Fibroblast of mammary gland (primary cell): ENCODE data around the gene CHMP2B.
"Not testable (repeated sequence)": the region's sequence is repeated elsewhere in the genome, so short reads cannot be mapped to it uniquely, and the experiment has no call there.

ENCODE experiments used
- DNase-seq: peaks from one replicate; pipeline ENCODE4 v3.0.0-alpha.2; 2010; ENCODE audit warnings: low read depth
- H3K4me3 ChIP-seq: 2 replicates; pipeline ENCODE4 v1.5.1; 2011; ENCODE audit warnings: low read depth, mild to moderate bottlenecking, low read length, moderate library complexity; ENCODE audit not compliant: control insufficient read depth
- CTCF ChIP-seq: conservative IDR thresholded peaks from 2 replicates; pipeline ENCODE4 v1.5.1; 2011; ENCODE audit warnings: low read depth, low read length, inconsistent platforms; ENCODE audit not compliant: control insufficient read depth, insufficient read depth

The CHMP2B gene

DNA sequence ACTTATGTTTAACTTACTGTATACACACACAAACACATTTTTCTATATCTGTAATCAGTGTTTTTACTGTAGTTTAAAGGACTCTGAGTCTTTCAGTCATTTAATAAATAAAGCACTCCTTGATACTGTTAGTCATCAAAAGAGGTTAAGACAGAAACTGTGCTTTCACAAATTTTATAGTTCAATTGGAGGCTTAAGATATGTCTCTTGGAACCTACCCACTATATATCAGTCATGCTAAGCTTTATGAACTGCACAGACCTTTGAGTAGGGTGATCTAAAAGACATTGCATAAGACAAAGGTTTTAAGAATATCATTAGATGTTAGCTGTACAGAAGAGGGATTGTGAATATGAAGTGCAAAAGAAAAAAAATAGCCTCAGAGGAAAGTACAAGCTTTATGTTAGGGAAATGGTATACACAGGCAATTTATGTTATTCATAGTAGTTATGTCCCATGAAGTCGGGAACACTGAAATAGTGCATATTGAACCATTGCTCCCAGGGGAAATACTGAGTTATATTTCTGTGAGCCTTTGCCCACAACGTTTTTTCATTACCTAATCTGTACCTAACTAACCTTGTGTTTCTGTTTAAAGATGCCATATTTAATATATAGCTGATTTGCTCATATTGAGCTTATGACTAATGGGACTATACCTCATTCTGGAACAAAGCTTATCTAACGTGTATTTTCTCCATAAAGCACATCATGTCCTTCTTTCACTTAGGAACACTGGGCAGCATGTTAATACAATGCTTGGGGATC lies 19.7 kb downstream of the CHMP2B start:
- H3K4me3 ChIP-seq = no peak overlapping the region
- DNase-seq = peak; percentile 17
- TF ChIP-seq CTCF = no peak

- DNase-seq = peak; percentile 37
- H3K4me3 ChIP-seq = no peak overlapping the region
- no peak for TF ChIP-seq CTCF
Observed at GRCh38 chr3:87247430-87247773, 20.3 kb downstream of the CHMP2B start.

DNA sequence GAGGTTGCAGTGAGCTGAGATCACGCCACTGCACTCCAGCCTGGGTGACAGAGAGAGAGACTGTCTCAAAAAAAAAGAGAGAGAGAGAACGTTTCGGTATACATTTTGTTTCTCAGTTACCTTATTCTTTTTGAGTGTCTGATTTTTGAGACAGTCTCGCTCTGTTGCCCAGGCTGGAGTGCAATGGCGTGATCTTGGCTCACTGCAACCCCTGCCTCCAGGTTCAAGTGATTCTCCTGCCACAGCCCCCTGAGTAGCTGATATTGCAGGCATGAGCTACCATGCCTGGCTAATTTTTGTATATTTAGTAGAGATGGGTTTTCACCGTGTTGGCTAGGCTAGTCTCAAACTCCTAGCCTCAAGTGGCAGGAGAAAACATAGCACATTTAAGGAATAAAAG lies 21.1 kb downstream of the CHMP2B start:
- not testable (repeated sequence) for DNase-seq, H3K4me3 ChIP-seq

DNA sequence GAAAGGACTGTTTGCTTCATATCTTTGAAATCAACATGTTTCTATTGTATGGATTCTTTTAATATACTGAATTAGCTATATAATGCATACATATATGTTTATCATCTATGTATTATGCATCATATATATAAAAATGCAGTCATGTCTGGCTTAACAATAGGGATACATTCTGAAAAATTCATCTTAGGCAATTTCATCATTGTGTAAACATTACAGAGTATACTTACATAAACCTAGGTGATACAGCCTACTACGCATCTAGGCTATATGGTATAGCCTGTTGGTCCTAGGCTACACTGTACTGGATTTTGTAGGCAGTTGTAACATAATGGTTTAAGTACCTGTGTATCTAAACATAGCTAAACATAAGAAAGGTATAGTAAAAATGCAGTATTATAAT lies 21.7 kb downstream of the CHMP2B start:
- H3K4me3 ChIP-seq = no peak overlapping the region
- DNase-seq = no peak
- TF ChIP-seq CTCF = no peak

DNA sequence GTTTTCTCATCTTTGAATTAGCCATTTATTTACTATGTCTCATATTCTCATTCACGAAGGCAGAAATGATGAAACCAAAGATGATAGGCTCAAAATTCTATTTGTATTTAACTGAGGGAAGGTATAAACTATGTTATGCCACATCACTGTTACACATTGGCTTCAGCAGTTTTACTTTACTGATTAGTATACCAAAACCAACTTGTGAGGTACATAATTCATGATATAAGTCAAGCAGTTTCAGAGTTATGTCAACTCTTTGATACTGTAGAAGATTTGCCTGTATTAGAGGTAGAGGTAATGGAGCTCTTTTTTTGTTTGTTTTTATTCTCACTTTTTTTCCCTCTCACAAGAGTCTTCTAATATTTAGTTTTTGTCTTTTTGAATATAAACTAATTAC lies 22.9 kb downstream of the CHMP2B start:
- TF ChIP-seq CTCF = no peak
- no peak overlapping the region for H3K4me3 ChIP-seq
- DNase-seq = no peak

- DNase-seq = peak; percentile 61
- H3K4me3 ChIP-seq = no peak overlapping the region
Observed at GRCh38 chr3:87260270-87260669, 33.2 kb downstream of the CHMP2B start.

GRCh38 chr3:87261925-87262324 lies 34.8 kb downstream of the CHMP2B start:
- no peak for DNase-seq
- no peak overlapping the region for H3K4me3 ChIP-seq
- no peak for TF ChIP-seq CTCF

More at GRCh38 chr3:87260270-87260669, 33.2 kb downstream of the CHMP2B start:
- TF ChIP-seq CTCF = peak; percentile 76
